Measurements from ENCODE around the gene CCL20.
"Not testable (repeated sequence)": the region's sequence is repeated elsewhere in the genome, so short reads cannot be mapped to it uniquely, and the experiment has no call there.

The CCL20 gene, protein sequence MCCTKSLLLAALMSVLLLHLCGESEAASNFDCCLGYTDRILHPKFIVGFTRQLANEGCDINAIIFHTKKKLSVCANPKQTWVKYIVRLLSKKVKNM

GRCh38 chr2:227813562-227814353 is at the start of gene CCL20:
Gene CCL20, plus strand, starts transcription at chr2:227813842. Its CDS starts 70 bp downstream, at chr2:227813912.
- DNase-seq (ENCODE audit: low read depth in 2 of 3, low spot score in 2 of 3) = no peak

GRCh38 chr2:227765788-227766372 is 47.8 kb upstream of the CCL20 start:
- DNase-seq (ENCODE audit: low read depth in 2 of 3, low spot score in 2 of 3) = no peak

DNA sequence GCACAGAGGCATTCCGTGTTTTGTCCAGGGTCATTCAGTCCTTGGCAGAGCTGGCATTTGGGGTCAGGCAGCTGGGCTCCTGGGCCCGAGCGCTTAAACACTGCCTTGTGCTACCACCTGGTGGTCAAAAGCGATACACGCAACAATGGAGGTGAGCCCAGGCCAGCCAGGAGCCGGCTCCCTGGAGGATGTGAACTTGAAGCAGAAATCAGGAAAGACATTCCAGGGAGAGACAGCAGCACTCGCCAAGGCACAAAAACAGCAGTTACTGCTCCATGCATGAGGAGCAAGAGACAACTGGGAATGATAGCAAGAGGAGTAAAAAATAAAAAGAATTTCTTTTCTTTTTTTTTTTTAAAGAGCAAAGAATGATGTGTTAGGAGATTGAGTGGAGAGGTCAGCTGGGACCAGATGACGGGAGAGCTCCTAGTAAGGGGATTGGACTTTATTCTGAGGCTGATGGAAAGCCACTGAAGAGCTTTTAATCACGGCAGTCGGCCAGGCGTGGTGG is 47.2 kb upstream of the CCL20 start:
- peak; percentile 19 to 27 (median 22) for DNase-seq (ENCODE audit: low read depth in 2 of 3, low spot score in 2 of 3)

- DNase-seq (ENCODE audit: low read depth in 2 of 3, low spot score in 2 of 3) = no peak
Observed at GRCh38 chr2:227767830-227768229, 45.8 kb upstream of the CCL20 start.

DNA sequence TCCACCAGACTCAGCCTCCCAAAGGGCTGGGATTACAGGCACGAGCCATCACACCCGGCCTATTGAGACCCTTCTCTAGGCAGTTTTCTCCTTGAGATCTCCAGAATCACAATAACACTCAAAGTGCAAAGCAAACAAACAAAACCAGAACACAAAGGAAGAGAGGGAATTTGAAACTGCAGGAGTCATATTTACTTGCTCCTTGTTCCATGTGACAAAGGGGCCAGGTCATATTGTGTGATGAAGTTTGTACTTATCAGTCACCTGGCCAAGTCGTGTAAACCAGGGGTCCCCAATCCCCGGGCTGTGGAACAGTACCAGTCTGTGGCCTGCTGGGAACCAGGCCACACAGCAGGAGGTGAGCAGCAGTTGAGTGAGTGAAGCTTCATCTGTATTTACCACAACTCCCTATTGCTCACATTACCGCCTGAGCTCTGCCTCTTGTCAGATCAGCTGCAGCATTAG is 41.4 kb upstream of the CCL20 start:
- DNase-seq (ENCODE audit: low read depth in 2 of 3, low spot score in 2 of 3) = no peak

- no peak for DNase-seq (ENCODE audit: low read depth in 2 of 3, low spot score in 2 of 3)
Observed at GRCh38 chr2:227772932-227773331, 40.7 kb upstream of the CCL20 start.

- no peak for DNase-seq (ENCODE audit: low read depth in 2 of 3, low spot score in 2 of 3)
Observed at GRCh38 chr2:227774011-227774624, 39.5 kb upstream of the CCL20 start.

DNA sequence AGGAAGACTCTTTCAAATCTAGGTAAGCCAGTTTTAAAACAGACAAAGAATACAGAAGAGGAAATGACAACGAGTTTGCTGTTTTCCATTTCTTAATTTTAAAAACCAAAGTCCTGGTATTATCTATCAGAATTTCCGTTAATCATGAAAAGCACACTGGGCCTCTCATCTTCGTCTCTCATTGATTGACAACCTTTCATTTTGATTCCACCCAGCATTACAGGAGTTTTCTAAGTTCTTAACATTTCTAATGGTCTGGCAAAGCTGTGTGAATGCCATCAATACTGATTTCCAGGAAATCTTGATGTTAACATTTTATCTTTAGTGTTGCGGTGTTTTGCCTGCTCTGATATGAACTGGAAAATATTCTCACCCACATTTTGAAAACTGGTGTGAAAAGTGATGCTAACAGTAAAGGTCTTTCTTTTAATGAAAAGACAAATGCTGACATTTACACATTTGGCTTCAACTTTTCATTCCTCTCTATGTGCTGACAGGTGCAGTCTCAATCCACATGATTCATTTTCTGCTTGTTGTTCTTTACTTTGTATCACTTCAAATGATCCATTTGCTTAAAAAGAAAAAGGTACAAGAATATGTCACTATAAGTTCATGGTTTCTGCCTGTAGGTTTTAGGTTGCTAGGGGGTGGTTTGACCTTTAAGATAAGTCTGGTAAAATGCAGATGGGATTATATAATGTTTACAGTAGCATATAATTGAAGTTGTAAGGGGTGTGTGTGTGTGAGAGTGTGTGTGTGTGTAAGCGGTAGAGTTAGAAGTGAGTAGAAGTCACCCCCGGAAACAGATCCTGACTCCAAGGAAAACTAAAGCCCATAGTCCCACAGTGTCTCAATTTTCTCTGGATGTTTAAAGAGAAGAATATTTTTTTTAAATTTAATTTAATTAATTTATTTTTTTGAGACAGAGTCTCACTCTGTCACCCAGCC is 38.5 kb upstream of the CCL20 start:
- no peak for DNase-seq (ENCODE audit: low read depth in 2 of 3, low spot score in 2 of 3)

DNA sequence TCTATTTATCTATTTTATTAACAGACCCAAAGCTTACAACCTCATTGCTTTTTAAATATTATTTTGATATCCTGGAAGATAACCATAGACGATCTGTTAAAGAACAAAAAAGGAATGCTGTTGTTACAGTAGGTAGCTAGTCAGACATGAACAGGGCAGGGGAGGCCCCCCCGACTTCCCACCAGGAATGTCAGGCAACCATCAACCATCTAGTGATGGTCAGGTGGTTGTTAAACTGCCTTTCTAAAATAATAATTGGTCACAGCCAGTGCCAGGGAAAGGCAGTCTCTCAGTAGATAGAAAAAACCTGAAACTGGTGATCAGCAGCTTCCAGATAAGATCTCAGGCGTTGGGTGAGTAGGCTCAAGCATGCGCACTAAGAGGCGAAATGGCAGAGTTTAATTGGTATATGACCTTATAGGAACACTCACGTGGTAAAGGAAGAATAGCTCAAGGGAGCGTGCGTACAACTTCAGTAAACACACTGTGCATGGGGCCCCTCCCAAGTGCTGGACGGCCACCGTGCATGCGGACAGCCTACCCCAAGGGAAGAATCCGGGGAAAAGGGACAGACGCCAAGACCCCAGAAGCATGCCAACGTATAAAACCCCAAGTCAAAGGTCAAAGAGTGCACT is 32.5 kb upstream of the CCL20 start:
- DNase-seq (ENCODE audit: low read depth in 2 of 3, low spot score in 2 of 3) = no peak

GRCh38 chr2:227781841-227782240 is 31.8 kb upstream of the CCL20 start:
- DNase-seq (ENCODE audit: low read depth in 2 of 3, low spot score in 2 of 3) = no peak

DNA sequence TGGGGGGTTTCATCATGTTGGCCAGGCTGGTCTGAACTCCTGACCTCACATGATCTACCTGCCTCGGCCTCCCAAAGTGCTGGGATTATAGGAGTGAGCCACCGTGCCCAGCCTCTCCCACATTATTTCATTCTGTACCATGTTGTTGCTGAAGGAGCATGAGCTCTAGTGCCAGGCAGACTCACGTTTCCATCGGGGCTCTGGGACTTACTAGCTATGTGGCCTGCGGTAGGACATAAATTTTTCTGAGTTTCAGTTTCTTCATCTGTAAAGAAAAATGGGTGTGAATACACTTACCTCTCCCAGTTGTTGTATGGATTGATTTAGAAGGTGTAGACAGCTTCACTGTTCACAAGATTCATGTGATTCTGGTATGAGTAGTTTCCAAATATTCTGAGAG is 30.8 kb upstream of the CCL20 start:
- no peak for DNase-seq (ENCODE audit: low read depth in 2 of 3, low spot score in 2 of 3)

- DNase-seq (ENCODE audit: low read depth in 2 of 3, low spot score in 2 of 3) = no peak
Observed at GRCh38 chr2:227783404-227784138, 30.1 kb upstream of the CCL20 start.

DNA sequence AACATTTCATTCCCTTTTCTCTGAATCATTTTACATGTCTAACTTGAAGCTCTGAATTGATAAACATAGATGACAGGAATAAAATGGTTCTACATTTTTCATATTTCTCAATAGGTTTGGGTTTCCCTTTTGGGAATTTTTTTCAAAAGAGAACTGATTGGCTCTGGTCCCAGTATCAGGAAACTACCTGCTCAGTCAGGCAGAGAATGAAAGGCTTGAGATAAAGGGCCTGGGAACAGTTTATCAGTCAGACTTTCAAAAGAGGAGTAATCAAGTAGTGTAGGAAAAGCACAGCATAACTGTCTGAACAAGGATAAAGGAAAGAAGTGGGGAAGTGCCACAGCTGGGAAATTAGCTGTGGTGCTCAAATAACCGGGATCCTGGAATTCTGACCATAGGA is 28.3 kb upstream of the CCL20 start:
- no peak for DNase-seq (ENCODE audit: low read depth in 2 of 3, low spot score in 2 of 3)

GRCh38 chr2:227788561-227789018 is 25.1 kb upstream of the CCL20 start:
- no peak for DNase-seq (ENCODE audit: low read depth in 2 of 3, low spot score in 2 of 3)

- no peak for DNase-seq (ENCODE audit: low read depth in 2 of 3, low spot score in 2 of 3)
Observed at GRCh38 chr2:227789803-227790202, 23.8 kb upstream of the CCL20 start.

DNA sequence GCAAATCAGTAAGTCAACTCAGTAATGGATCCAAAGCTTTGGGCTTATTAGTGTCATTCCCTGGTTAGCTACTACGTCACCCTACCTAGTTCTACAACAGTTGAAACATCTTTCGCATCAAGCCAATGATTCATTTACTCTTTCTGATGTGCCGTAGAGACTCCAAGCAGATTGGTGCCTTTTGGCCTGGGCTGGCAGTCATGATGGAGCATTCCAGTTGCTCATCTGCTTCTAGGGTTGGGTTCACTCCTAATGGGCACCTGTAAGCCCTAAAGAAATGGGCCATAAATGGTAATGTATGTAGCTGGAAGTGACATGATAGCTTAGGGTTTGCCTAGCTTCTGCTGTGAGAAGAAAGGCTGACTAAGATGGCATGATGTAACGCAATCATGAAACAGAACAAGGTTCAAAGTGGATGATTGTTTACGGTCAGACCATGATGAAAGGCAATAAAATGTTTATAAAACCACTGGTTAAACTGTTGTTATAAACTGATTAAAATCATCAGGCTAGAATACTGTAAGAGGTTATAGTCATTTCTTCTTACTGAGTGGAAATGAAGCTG is 20.4 kb upstream of the CCL20 start:
- DNase-seq (ENCODE audit: low read depth in 2 of 3, low spot score in 2 of 3) = no peak

- DNase-seq (ENCODE audit: low read depth in 2 of 3, low spot score in 2 of 3) = no peak
Observed at GRCh38 chr2:227796045-227796711, 17.5 kb upstream of the CCL20 start.

GRCh38 chr2:227796768-227797167 is 16.9 kb upstream of the CCL20 start:
- not testable (repeated sequence) for DNase-seq (ENCODE audit: low read depth in 2 of 3, low spot score in 2 of 3)

DNA sequence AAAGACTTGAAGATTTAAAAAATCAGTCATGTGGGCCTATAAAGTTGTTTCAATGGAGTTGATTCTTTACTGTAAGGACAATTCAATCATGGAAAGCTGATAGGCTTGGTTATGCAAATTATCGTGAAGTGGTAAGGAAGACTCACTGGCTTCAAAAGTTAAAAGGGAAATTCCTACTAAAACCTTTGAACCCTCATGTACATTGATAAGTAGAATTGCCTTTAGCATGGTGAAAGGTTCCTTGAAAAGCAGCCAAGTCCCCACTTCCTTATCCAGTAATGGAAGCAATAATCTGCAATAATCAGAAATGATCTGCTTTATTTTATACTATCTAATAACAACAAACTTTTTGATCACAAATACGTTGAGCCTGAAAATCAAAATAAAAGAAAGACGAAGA is 14.4 kb upstream of the CCL20 start:
- no peak for DNase-seq (ENCODE audit: low read depth in 2 of 3, low spot score in 2 of 3)
